T-cell (primary cell): ENCODE results near the gene KANTR. TPM values are rescaled to one million over a fixed set of nuclear protein-coding genes. Genes with fewer than 3 reads are reported as not detected.

Experiments used
- ATAC-seq, 4 experiments: fragments of 200-7000 bp in 3 of 4; fragments of 150-1000 bp in 1 of 4; cut with Tn5 transposase; replicated peaks in 1 of 4; 1 replicate in 3 of 4; 2 replicates in 1 of 4; pipeline ENCODE4 v1.10.0; 2021; ENCODE audit warnings: moderate library complexity in 3 of 4, mild to moderate bottlenecking in 2 of 4, moderate number of reproducible peaks in 1 of 4
- CTCF ChIA-PET, 2 donors: fragments of 300-600 bp; sonication (Branson Sonifier 250); formaldehyde crosslinking; loops; one replicate each; lab custom pipeline; 2022; ENCODE audit warnings: antibody characterized with exemption in 2 of 2; lab: Charles Lee
- POLR2A ChIA-PET, 2 donors: fragments of 300-600 bp; sonication (Branson Sonifier 250); formaldehyde crosslinking; loops; one replicate each; lab custom pipeline; 2022; ENCODE audit warnings: antibody characterized with exemption in 2 of 2; lab: Charles Lee
- DNase-seq, 35 experiments: peaks; one replicate each; pipeline versions ENCODE4 v3.0.0 to v3.0.0-alpha.2; 2013 to 2023
- H3K27ac ChIP-seq: one replicate; pipeline ENCODE4 v1.5.1; 2013; ENCODE audit warnings: low read length
- H3K27me3 ChIP-seq, 2 experiments: replicated peaks in 1 of 2; 1 replicate in 1 of 2; 2 replicates in 1 of 2; pipeline versions ENCODE4 v1.6.1 to v1.7.0; 2013; ENCODE audit warnings: low read length in 1 of 2, mixed read lengths in 1 of 2; ENCODE audit not compliant: control insufficient read depth in 2 of 2, insufficient read depth in 2 of 2; ENCODE audit errors: extremely low read depth in 1 of 2
- H3K36me3 ChIP-seq, 2 donors: 1 replicate in 1 of 2; 2 replicates in 1 of 2; pipeline versions ENCODE4 v1.6.1 to v1.7.0; 2013; ENCODE audit warnings: low read length in 1 of 2; ENCODE audit not compliant: control insufficient read depth in 2 of 2, insufficient read depth in 1 of 2; ENCODE audit errors: extremely low read depth in 1 of 2
- H3K4me1 ChIP-seq, 2 experiments: 1 replicate in 1 of 2; 2 replicates in 1 of 2; pipeline versions ENCODE4 v1.6.1 to v1.7.0; 2013; ENCODE audit warnings: low read length in 2 of 2, mixed read lengths in 1 of 2; ENCODE audit not compliant: insufficient read depth in 2 of 2, control insufficient read depth in 1 of 2; ENCODE audit errors: extremely low read depth in 1 of 2
- H3K4me3 ChIP-seq, 2 donors: 1 replicate in 1 of 2; 2 replicates in 1 of 2; pipeline versions ENCODE4 v1.5.1 to v1.7.0; 2013; ENCODE audit warnings: mild to moderate bottlenecking in 2 of 2, low read length in 1 of 2, moderate library complexity in 1 of 2; ENCODE audit not compliant: control insufficient read depth in 1 of 2; ENCODE audit errors: extremely low read depth in 1 of 2
- H3K9me3 ChIP-seq: 2 replicates; pipeline ENCODE4 v1.7.0; 2013
- H3K27ac Mint-ChIP-seq, 2 donors: one replicate each; pipeline ENCODE4 v1.8.0; 2020 to 2021; ENCODE audit warnings: mild to moderate bottlenecking in 2 of 2, mixed read lengths in 2 of 2
- H3K27me3 Mint-ChIP-seq, 2 donors: one replicate each; pipeline ENCODE4 v1.8.0; 2021 to 2022; ENCODE audit warnings: mixed read lengths in 2 of 2
- H3K36me3 Mint-ChIP-seq: one replicate; pipeline ENCODE4 v1.8.0; 2021; ENCODE audit warnings: mixed read lengths
- H3K4me1 Mint-ChIP-seq, 3 donors: one replicate each; pipeline ENCODE4 v1.8.0; 2020 to 2022; ENCODE audit warnings: mixed read lengths in 3 of 3, mild to moderate bottlenecking in 1 of 3
- H3K4me3 Mint-ChIP-seq, 3 donors: one replicate each; pipeline ENCODE4 v1.8.0; 2020 to 2022; ENCODE audit warnings: mild to moderate bottlenecking in 3 of 3, mixed read lengths in 3 of 3, moderate library complexity in 3 of 3
- H3K9me3 Mint-ChIP-seq, 3 donors: one replicate each; pipeline ENCODE4 v1.8.0; 2020 to 2022; ENCODE audit warnings: mixed read lengths in 3 of 3
- WGBS: methylation state at CpG from one replicate; pipeline ENCODE4 v1.1.5; 2013; ENCODE audit warnings: missing lambda C conversion rate; ENCODE audit not compliant: insufficient coverage; 5-methylcytosine and 5-hydroxymethylcytosine counted together
- total RNA-seq, 35 experiments: library from RNA in 6 of 35; stranded (reverse) in 6 of 35; fragments of 120-200 nt in 1 of 35; gene quantifications; one replicate each; pipeline versions ENCODE4 v1.2.1 to v1.2.4 and lab custom pipeline; 2013 to 2026

Gene KANTR
- total RNA-seq, 5 donors from 2014 or later (not counting 1 experiment from before 2014, with no cell fraction given), result 14.9 to 21.2 (median 17.0) TPM

- CTCF ChIA-PET, result no interaction called here
- Mint-ChIP-seq H3K4me1 (peaks cover 0 to 8% (median 4%) of the 10 kb centered on the region in 3 donors), H3K27me3 (no peaks in the 10 kb centered on the region), H3K4me3 (no peak overlapping the region), H3K27ac (no peak overlapping the region), H3K36me3 (peaks cover 19% of the 10 kb centered on the region), H3K9me3 (no peaks in the 10 kb centered on the region)
- H3K36me3 ChIP-seq, result peaks cover 0 to 8% of the 10 kb centered on the region in 2 donors
- WGBS, result 80% methylated on average over 1 of the region's 2 CpGs
- no peaks in the 10 kb centered on the region for H3K27me3 ChIP-seq
- no peaks in the 10 kb centered on the region for H3K4me1 ChIP-seq
- H3K4me3 ChIP-seq, result no peak overlapping the region
- POLR2A ChIA-PET, result no interaction called here
- ATAC-seq (no peak), DNase-seq (no peak)
- no peaks in the 10 kb centered on the region for H3K9me3 ChIP-seq
- no peak overlapping the region for H3K27ac ChIP-seq
Measured at GRCh38 chrX:53115550-53115874, 21.6 kb downstream of the KANTR start.

GRCh38 chrX:53116101-53116500 lies 22.2 kb downstream of the KANTR start:
- Mint-ChIP-seq H3K4me1 (peaks cover 0 to 8% (median 4%) of the 10 kb centered on the region in 3 donors), H3K27me3 (no peaks in the 10 kb centered on the region), H3K36me3 (peaks cover 19% of the 10 kb centered on the region), H3K27ac (no peak overlapping the region), H3K4me3 (no peak overlapping the region), H3K9me3 (no peaks in the 10 kb centered on the region)
- ChIA-PET POLR2A (no interaction called here), CTCF (no interaction called here)
- Histone ChIP-seq H3K27me3 (no peaks in the 10 kb centered on the region), H3K4me3 (no peak overlapping the region), H3K4me1 (no peaks in the 10 kb centered on the region), H3K27ac (no peak overlapping the region), H3K36me3 (peaks cover 0 to 8% of the 10 kb centered on the region in 2 donors), H3K9me3 (no peaks in the 10 kb centered on the region)
- ATAC-seq (no peak), DNase-seq (no peak)
- no CpG with 5 or more reads among the region's 3 CpGs for WGBS

DNA sequence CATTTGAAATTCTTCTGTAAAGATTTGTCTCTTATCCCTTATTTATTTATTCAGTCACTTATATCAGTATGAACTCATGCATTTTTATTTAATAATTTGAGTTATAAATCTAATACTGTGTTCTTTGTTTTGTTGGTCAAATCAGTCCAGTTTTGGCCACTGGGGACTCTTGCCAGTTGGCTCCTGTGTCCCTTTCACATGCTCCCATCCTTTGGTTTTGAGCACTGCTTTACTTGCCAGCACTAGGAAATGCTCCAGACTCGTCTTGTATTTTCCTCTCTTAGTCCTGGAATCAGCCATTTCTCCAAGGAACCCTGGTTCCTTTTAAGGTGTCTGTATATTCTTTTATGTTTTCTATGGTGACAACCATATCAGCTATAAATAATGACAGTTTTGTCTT lies 28.1 kb downstream of the KANTR start:
- Histone ChIP-seq H3K9me3 (no peaks in the 10 kb centered on the region), H3K27ac (no peak overlapping the region), H3K36me3 (no peaks in the 10 kb centered on the region), H3K27me3 (no peaks in the 10 kb centered on the region), H3K4me3 (no peak overlapping the region), H3K4me1 (no peaks in the 10 kb centered on the region)
- DNase-seq (no peak), ATAC-seq (no peak)
- Mint-ChIP-seq H3K27ac (no peak overlapping the region), H3K4me1 (peaks cover 18 to 19% (median 19%) of the 10 kb centered on the region in 3 donors), H3K27me3 (no peaks in the 10 kb centered on the region), H3K9me3 (peaks cover 0 to 2% (median 0%) of the 10 kb centered on the region in 3 donors), H3K4me3 (no peak overlapping the region), H3K36me3 (peaks cover 4% of the 10 kb centered on the region)
- POLR2A ChIA-PET, result no interaction called here
- CTCF ChIA-PET, result no interaction called here
- no CpG with 5 or more reads among the region's 1 CpG for WGBS

- H3K4me1 ChIP-seq, result no peaks in the 10 kb centered on the region
- ChIA-PET POLR2A (no interaction called here), CTCF (no interaction called here)
- no peaks in the 10 kb centered on the region for H3K9me3 ChIP-seq
- Mint-ChIP-seq H3K27me3 (no peaks in the 10 kb centered on the region), H3K4me3 (no peak overlapping the region), H3K36me3 (peaks cover 4% of the 10 kb centered on the region), H3K4me1 (peaks cover 18 to 21% (median 19%) of the 10 kb centered on the region in 3 donors), H3K27ac (no peak overlapping the region), H3K9me3 (peaks cover 0 to 2% (median 0%) of the 10 kb centered on the region in 3 donors)
- no peak for DNase-seq
- no peak overlapping the region for H3K27ac ChIP-seq
- H3K27me3 ChIP-seq, result no peaks in the 10 kb centered on the region
- no peak for ATAC-seq
- H3K4me3 ChIP-seq, result no peak overlapping the region
- H3K36me3 ChIP-seq, result no peaks in the 10 kb centered on the region
Measured at GRCh38 chrX:53125506-53125905, 31.6 kb downstream of the KANTR start.

DNA sequence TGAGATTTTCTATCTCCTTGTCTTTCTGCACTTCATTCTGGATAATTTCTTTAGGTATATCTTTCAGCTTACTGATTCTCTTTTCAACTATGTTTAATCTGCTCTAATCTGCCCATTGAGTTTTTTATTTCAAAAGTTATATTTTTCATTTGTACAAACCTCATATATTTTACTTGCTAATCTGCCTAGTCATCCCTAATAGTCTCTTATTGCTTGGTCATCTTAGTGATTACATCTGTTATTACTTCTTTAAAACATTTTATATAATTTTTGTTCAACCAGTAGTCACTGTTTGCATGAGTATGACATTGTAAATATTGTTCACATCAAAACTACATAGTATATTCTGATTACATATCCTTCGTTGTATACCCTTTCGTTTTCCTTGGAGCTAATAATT lies 32.4 kb downstream of the KANTR start:
- Histone ChIP-seq H3K4me1 (no peaks in the 10 kb centered on the region), H3K36me3 (no peaks in the 10 kb centered on the region), H3K27me3 (no peaks in the 10 kb centered on the region), H3K27ac (no peak overlapping the region), H3K9me3 (no peaks in the 10 kb centered on the region), H3K4me3 (no peak overlapping the region)
- no peak overlapping the region for H3K4me3 Mint-ChIP-seq
- ChIA-PET POLR2A (no interaction called here), CTCF (no interaction called here)
- H3K9me3 Mint-ChIP-seq, result peaks cover 0 to 2% (median 0%) of the 10 kb centered on the region in 3 donors
- H3K27ac Mint-ChIP-seq, result no peak overlapping the region
- DNase-seq (no peak), ATAC-seq (no peak)
- WGBS, result no CpG with 5 or more reads among the region's 2 CpGs
- H3K27me3 Mint-ChIP-seq, result no peaks in the 10 kb centered on the region
- peaks cover 5% of the 10 kb centered on the region for H3K36me3 Mint-ChIP-seq
- H3K4me1 Mint-ChIP-seq, result peaks cover 18 to 21% (median 19%) of the 10 kb centered on the region in 3 donors

DNA sequence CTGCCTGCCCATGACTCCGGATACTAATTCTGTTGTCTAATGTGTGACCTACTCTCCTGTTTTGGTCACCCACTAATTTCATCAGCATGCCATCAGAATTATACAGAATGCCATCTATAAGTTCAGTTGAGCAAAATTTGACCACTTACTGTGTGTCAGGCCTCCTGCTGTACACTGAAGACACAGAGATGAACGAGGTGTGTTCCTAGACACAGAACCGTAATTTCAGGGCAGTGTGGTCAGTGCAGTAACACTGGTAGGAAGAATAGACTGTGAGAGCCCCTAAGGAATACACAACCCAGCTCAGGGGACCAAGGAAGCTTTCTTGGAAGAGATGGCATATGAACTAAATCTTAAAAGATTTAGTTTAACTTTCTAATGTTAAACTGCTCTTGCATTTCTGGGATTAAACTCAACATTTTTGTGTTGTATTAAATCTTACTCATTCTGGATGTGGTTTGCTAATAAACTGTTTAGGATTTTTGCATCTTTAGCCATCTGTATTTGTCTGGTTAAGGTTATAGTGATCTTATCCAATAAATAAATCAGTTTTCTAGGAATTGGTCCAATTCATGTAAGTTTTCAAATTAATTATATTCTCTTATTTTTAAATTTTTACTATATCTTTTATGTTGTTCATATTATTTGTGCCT lies 34.3 kb downstream of the KANTR start:
- H3K36me3 ChIP-seq, result no peaks in the 10 kb centered on the region
- ATAC-seq (no peak), DNase-seq (no peak)
- H3K9me3 ChIP-seq, result no peaks in the 10 kb centered on the region
- H3K36me3 Mint-ChIP-seq, result peaks cover 13% of the 10 kb centered on the region
- no peak overlapping the region for H3K27ac Mint-ChIP-seq
- no peak overlapping the region for H3K4me3 Mint-ChIP-seq
- H3K27me3 ChIP-seq, result no peaks in the 10 kb centered on the region
- H3K4me1 Mint-ChIP-seq, result peaks cover 15 to 21% (median 18%) of the 10 kb centered on the region in 3 donors
- no peaks in the 10 kb centered on the region for H3K27me3 Mint-ChIP-seq
- no peaks in the 10 kb centered on the region for H3K4me1 ChIP-seq
- ChIA-PET POLR2A (no interaction called here), CTCF (interaction anchor here in 1 of 2 donors (0.7 kb wide), 1 partner anchor 51 kb away, joined by 4 read pairs; no protein-coding TSS in a partner anchor)
- no CpG with 5 or more reads among the region's 3 CpGs for WGBS
- no peak overlapping the region for H3K4me3 ChIP-seq
- H3K9me3 Mint-ChIP-seq, result peaks cover 0 to 2% (median 0%) of the 10 kb centered on the region in 3 donors
- H3K27ac ChIP-seq, result no peak overlapping the region
